Breast epithelium (tissue), 4 donors: ENCODE results near the gene IRF6. TPM values are rescaled to one million over a fixed set of nuclear protein-coding genes. Genes with fewer than 3 reads are reported as not detected.

Experiments
- DNase-seq, 2 donors: peaks; one replicate each; pipeline ENCODE4 v3.0.0-alpha.2; 2019; ENCODE audit warnings: low spot score in 2 of 2
- H3K27ac ChIP-seq, 2 donors: fragments of 200-600 bp; sonication (generic) in 1 of 2; one replicate each; pipeline ENCODE4 v1.5.1; 2016 to 2019; ENCODE audit warnings: mild to moderate bottlenecking in 1 of 2
- H3K27me3 ChIP-seq, 2 donors: fragments of 200-600 bp; sonication (generic) in 1 of 2; one replicate each; pipeline versions ENCODE4 v1.5.1 to v1.6.0; 2017 to 2019; ENCODE audit warnings: control low read depth in 1 of 2, mild to moderate bottlenecking in 1 of 2
- H3K36me3 ChIP-seq: fragments of 200-600 bp; one replicate; pipeline ENCODE4 v1.5.1; 2019
- H3K4me1 ChIP-seq, 2 donors: fragments of 200-600 bp; sonication (generic); one replicate each; pipeline ENCODE4 v1.5.1; 2016 to 2019; ENCODE audit warnings: control low read depth in 1 of 2
- H3K4me3 ChIP-seq, 3 donors: fragments of 200-600 bp; sonication (generic); 1 replicate in 2 of 3; 2 replicates in 1 of 3; pipeline ENCODE4 v1.5.1; 2016 to 2019; ENCODE audit warnings: mild to moderate bottlenecking in 3 of 3, moderate library complexity in 2 of 3
- H3K9me3 ChIP-seq, 2 donors: fragments of 200-600 bp; sonication (generic) in 1 of 2; one replicate each; pipeline ENCODE4 v1.5.1; 2016 to 2019; ENCODE audit warnings: control low read depth in 1 of 2
- POLR2A ChIP-seq: fragments of 450-650 bp; IDR thresholded peaks from one replicate; pipeline ENCODE4 v1.6.1; 2016; ENCODE audit warnings: antibody characterized with exemption, mild to moderate bottlenecking, moderate library complexity
- POLR2AphosphoS5 ChIP-seq, 3 donors: sonication (generic); formaldehyde crosslinking; IDR thresholded peaks; one replicate each; pipeline ENCODE4 v1.6.1; 2017; ENCODE audit warnings: antibody characterized with exemption in 3 of 3
- intact Hi-C: fragments of 100-400 bp; cut with DNase I; formaldehyde crosslinking; loops from one replicate; pipeline ENCODE4 v1.15.1; 2023; ENCODE audit warnings: low total_unique reads
- total RNA-seq, 3 donors: library from RNA; depleted of rRNA; stranded (reverse); fragments of >200 nt; gene quantifications; one replicate each; pipeline ENCODE4 v1.1.0, GENCODE V29; 2016
- TF ChIP-seq, protein P1 (sequence below), 3 donors: fragments of 450-650 bp; IDR thresholded peaks; one replicate each; pipeline ENCODE4 v1.5.1; 2016 to 2017; ENCODE audit warnings: antibody characterized with exemption in 3 of 3, mild to moderate bottlenecking in 3 of 3, moderate library complexity in 3 of 3

IRF6 gene
- total RNA-seq, 3 donors from 2014 or later, result 1.9 to 81.8 (median 42.9) TPM

DNA sequence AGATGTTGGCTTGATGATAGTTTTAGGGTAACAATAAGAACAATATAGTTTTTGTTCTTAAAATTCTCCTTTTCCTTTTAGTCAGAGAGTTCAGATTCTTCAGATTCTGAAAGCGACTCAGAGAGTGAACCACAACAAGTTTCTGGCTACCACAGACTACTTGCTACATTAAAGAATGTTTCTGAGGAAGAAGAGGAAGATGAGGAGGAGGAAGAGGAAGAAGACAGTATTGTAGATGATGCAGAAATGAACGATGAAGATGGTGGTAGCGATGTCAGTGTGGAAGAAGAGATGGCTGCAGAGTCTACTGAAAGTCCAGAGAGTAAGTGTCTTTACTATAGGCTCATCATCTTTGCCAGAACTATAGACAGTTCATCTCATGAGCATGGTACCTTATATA is 24.8 kb upstream of the IRF6 start:
- Histone ChIP-seq H3K36me3 (no peaks in the 10 kb centered on the region), H3K4me3 (no peak overlapping the region), H3K4me1 (peaks cover 0 to 10% of the 10 kb centered on the region in 2 donors), H3K27ac (no peak overlapping the region), H3K27me3 (no peaks in the 10 kb centered on the region), H3K9me3 (no peaks in the 10 kb centered on the region)
- intact Hi-C loops, result no loop called here
- no peak for DNase-seq
- TF ChIP-seq POLR2A, result no peak
- TF ChIP-seq, protein P1, sequence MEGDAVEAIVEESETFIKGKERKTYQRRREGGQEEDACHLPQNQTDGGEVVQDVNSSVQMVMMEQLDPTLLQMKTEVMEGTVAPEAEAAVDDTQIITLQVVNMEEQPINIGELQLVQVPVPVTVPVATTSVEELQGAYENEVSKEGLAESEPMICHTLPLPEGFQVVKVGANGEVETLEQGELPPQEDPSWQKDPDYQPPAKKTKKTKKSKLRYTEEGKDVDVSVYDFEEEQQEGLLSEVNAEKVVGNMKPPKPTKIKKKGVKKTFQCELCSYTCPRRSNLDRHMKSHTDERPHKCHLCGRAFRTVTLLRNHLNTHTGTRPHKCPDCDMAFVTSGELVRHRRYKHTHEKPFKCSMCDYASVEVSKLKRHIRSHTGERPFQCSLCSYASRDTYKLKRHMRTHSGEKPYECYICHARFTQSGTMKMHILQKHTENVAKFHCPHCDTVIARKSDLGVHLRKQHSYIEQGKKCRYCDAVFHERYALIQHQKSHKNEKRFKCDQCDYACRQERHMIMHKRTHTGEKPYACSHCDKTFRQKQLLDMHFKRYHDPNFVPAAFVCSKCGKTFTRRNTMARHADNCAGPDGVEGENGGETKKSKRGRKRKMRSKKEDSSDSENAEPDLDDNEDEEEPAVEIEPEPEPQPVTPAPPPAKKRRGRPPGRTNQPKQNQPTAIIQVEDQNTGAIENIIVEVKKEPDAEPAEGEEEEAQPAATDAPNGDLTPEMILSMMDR (IDR thresholded peaks at IDR 0.05), result no peak
- no peak for TF ChIP-seq POLR2AphosphoS5 (IDR thresholded peaks at IDR 0.05)

DNA sequence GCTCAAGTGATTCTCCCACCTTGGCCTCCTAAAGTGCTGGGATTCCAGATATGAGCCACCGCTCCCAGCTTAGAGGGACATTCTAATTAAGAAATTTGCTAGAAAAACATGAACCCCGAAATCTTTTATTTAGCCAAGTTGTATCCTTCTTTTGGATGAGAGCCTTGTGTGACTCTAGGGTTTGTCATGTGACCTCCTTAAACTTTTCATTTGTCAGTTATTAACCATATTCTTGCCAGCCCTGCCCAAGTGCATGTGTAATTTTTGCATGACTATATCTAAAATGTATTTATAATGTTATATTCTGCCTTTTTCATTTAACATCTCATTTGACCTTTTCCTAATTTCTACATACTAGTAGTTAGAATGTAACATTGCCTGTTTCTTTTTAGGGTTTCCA is 23.8 kb upstream of the IRF6 start:
- intact Hi-C loops, result no loop called here
- no peaks in the 10 kb centered on the region for H3K27me3 ChIP-seq
- TF ChIP-seq POLR2AphosphoS5 (IDR thresholded peaks at IDR 0.05), result no peak

DNA sequence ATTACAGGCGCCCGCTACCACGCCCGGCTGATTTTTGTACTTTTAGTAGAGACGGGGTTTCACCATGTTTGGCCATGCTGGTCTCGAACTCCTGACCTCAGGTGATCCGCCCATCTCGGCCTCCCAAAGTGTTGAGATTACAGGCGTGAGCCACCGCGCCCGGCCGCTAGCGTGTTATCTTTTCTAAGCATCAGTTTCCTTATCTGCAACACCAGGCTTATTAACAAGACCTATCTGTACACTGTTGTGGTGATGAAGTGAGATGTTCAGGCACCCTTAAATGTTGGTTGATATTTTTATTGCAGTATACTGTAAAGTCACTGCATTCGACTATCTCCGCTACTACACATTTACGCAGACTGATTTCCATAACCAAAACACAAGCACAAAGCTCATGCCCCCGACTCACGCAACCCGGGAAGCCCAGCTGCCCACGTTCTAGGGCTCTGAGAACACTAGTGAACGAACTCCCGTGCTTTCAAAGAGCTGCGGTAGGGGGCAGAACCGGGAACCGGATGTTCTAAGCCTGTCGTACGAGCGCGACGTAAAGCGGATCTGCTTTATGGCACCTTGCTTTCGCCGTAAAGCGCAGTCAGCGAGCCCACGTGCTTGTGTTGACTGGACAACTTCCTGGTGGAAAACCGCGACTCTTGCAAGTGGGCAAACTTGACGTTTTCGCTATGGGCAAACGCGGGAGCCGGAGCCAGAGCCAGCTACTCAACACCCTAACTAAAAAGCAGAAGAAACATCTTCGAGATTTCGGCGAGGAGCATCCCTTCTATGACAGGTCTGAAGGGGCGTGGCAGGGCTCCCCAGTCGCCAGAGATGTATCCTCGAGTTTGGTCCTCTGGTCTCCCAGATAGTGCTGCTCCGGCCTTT is 21.7 kb upstream of the IRF6 start, which contains the start of gene UTP25:
TSS of gene UTP25 (plus strand) at position 589 of the 879 bp plus-strand sequence. CDS start at position 681, 92 bp downstream.
- Histone ChIP-seq H3K27me3 (no peaks in the 10 kb centered on the region), H3K4me3 (peak within 1 kb of the TSS; percentile 67 to 94 (median 69)), H3K4me1 (peaks cover 0 to 10% of the 10 kb centered on the region in 2 donors), H3K9me3 (no peaks in the 10 kb centered on the region), H3K36me3 (no peaks in the 10 kb centered on the region), H3K27ac (peak within 1 kb of the TSS; percentile 85 to 91)
- peak; percentile 89 to 91 for DNase-seq
- intact Hi-C loops, result no loop called here
- TF ChIP-seq, protein P1 (IDR thresholded peaks at IDR 0.05), result peak; percentile 51 to 78 (median 69)
- TF ChIP-seq POLR2AphosphoS5 (IDR thresholded peaks at IDR 0.05) (peak; percentile 74 to 87 (median 79)), POLR2A (no peak)

More for the DNA sequence above, 23.8 kb upstream of the IRF6 start:
- peaks cover 0 to 10% of the 10 kb centered on the region in 2 donors for H3K4me1 ChIP-seq
- H3K36me3 ChIP-seq, result no peaks in the 10 kb centered on the region
- H3K9me3 ChIP-seq, result no peaks in the 10 kb centered on the region
- H3K4me3 ChIP-seq, result no peak overlapping the region
- no peak for DNase-seq
- no peak overlapping the region for H3K27ac ChIP-seq

DNA sequence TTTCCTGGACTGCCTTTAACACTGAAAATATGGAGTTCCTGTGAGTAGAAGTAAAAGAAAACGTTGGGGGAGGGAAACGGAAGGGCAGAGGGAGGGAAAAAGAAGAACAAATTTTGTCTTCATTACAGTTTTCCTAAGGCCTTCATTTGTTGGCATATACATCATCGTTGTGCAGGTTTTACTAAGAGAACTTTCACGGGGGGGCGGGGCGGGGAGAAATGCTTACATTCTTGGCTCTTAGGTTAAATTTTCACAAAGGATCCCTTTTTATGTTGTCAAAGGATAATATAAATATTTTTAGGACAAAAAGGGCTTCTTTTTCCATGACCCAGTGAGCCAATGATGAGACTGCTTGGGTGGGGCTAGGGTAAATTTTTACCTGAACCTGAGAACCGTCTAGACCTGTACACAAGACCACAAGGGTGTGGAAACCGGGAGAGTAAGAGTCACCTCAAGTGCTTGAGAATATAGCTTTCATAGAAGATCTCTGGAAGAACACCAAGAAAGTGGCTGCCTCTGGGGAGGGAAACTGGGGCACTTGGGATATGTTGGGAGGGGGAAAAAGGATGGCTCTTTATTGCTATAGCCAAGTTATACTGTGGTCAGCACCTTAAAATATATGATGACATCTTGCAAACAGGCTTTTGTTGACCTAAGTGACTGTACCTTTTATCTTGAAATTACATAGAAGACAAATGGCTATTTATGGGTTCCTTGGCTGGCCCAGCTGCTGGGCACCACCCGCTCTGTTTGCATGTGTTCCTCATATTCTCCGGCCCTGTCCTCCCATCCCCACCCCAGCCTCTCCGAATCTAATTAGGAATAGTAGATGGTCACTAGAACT is 19.9 kb upstream of the IRF6 start:
- Histone ChIP-seq H3K9me3 (no peaks in the 10 kb centered on the region), H3K27ac (peak overlapping the region; percentile 46 to 70), H3K4me1 (peaks cover 0 to 10% of the 10 kb centered on the region in 2 donors), H3K36me3 (no peaks in the 10 kb centered on the region), H3K4me3 (no peak overlapping the region), H3K27me3 (no peaks in the 10 kb centered on the region)
- DNase-seq, result no peak
- TF ChIP-seq, protein P1 (IDR thresholded peaks at IDR 0.05), result no peak
- no peak for TF ChIP-seq POLR2A
- TF ChIP-seq POLR2AphosphoS5 (IDR thresholded peaks at IDR 0.05), result no peak
- intact Hi-C loops, result no loop called here

DNA sequence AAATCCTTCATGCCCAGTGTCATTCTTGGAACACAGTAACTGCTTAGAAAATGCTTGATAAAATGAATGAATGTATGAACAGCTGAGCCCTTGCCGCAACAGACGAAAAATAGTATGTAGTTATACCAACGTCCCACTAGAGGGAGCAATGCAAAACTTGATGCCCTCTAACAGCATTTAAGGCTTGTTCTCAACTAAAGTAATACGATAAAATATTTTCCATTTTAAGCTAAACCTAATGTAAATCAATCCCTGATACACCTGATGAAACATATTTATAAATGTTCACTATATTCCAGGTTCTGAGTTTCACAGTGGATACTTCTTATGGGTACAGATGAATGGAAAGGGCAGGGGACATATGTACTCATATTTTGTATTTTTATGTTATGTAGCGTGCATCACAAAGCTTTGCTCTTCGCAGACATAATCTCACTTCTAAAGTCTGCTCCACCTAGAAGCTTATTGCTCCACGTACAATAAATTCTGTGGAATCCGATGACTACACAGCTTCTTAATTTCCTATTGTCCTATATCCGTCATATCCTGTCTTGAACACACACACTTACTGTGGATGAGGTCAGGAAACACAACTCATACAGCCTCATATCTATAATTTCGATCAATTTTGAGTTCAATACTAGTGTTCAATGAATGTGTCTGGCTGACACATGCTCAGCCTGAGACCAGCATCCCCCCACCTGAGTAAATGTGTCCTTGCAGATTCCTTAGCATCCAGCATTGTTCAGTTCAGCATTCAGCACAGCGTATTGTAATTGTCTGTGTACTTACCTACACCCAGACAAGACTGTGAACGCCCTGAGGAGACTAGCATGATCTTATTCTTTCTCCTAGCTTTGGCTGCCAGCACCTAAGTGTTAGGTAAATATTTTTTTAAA is 17.4 kb upstream of the IRF6 start:
- no peaks in the 10 kb centered on the region for H3K27me3 ChIP-seq
- H3K4me3 ChIP-seq, result peak overlapping the region in 1 of 3 donors; percentile 12
- H3K9me3 ChIP-seq, result no peaks in the 10 kb centered on the region
- no peak for DNase-seq
- no peaks in the 10 kb centered on the region for H3K36me3 ChIP-seq
- TF ChIP-seq, protein P1 (IDR thresholded peaks at IDR 0.05), result peak in 2 of 3 donors; percentile 59 to 66
- TF ChIP-seq POLR2A, result no peak
- no peaks in the 10 kb centered on the region for H3K4me1 ChIP-seq
- peak overlapping the region; percentile 30 to 50 for H3K27ac ChIP-seq
- intact Hi-C loops, result no loop called here
